Heart left ventricle (tissue), 13 donors: ENCODE data around the gene XG.

Source experiments
- CTCF ChIP-seq, 12 donors: fragments of 200-600 bp; sonication (generic) in 4 of 12; IDR thresholded peaks; one replicate each; pipeline versions ENCODE4 v1.5.0 to v1.8.0; 2018 to 2022; ENCODE audit warnings: antibody characterized with exemption in 12 of 12, mild to moderate bottlenecking in 5 of 12
- POLR2A ChIP-seq, 2 donors: fragments of 450-650 bp; IDR thresholded peaks; one replicate each; pipeline ENCODE4 v1.6.1; 2017; ENCODE audit warnings: antibody characterized with exemption in 2 of 2, mild to moderate bottlenecking in 2 of 2, moderate library complexity in 2 of 2
- donor health status: ischemic (EF 13 %, LVEDD 7.1; RV severe dilation, severe dysfunction).
- donor health status: DM: no; HTN: yes; CAD: no.
- donor health status: DM: no; HTN: no; CAD: no.
- donor health status: ischemic (EF 25% LVEDD 6.9; RV normal size, moderate dysfunction).
- donor health status: ischemic (EF 25% LVEDD 5.7; RV mildly dilated, moderate dysfunction).
- donor health status: ischemic (EF 35%, LVEDD 5.7; RV mildly dilated, moderate dysfunction).
- donor health status: nonischemic (EF 11% LVEDD 7.7; RV severe dilation, severe dysfunction).
- donor health status: DM: yes; HTN: yes; CAD: no.
- donor health status: PGD.
- donor health status: ischemic (EF 29% LVEDD 5.4; RV normal size, mild dysfunction).
- donor health status: nonischemic (EF 23%, LVEDD 6.1; RV moderate dilation, normal function).

DNA sequence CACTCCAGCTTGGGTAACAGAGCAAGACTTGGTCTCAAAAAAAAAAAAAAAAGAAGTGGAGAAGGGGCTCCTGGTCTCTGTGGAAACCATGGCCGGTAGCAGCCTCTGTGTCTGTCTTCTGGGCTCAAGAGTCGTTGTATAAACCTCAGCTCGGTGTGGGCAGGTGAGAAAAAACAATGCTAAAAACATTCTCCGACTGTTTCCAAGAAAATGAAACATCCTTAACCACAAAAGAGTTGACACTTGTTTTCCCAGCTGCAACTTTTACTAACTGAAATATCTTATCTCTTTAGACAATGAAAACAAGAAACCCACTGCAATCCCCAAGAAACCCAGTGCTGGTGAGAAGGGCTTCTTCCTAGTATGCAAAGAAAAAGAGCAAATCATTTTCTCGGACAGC, 34.5 kb upstream of the XG start:
- no peak for TF ChIP-seq POLR2A (IDR thresholded peaks at IDR 0.05)
- TF ChIP-seq CTCF (IDR thresholded peaks at IDR 0.05) = no peak
